Mesothelial cell of epicardium (in vitro differentiated cells): ENCODE results near the gene SPON2. TPM values are rescaled to one million over a fixed set of nuclear protein-coding genes. Genes with fewer than 3 reads are reported as not detected.
A peak's percentile ranks its signal among the peaks of the same experiment; 100 is the strongest.

Source experiments
- DNase-seq, 2 experiments: peaks; one replicate each; pipeline ENCODE4 v3.0.0; 2021; ENCODE audit warnings: low spot score in 2 of 2; ENCODE audit not compliant: unreplicated experiment in 2 of 2
- H3K27ac Mint-ChIP-seq: 2 replicates; pipeline ENCODE4 v1.8.0; 2021; ENCODE audit warnings: mixed read lengths
- H3K27me3 Mint-ChIP-seq: 2 replicates; pipeline ENCODE4 v1.8.0; 2021; ENCODE audit warnings: low read depth, mixed read lengths
- H3K36me3 Mint-ChIP-seq: 2 replicates; pipeline ENCODE4 v1.8.0; 2021; ENCODE audit warnings: mixed read lengths
- H3K4me1 Mint-ChIP-seq: 2 replicates; pipeline ENCODE4 v1.8.0; 2021; ENCODE audit warnings: mixed read lengths
- H3K4me3 Mint-ChIP-seq: 2 replicates; pipeline ENCODE4 v1.8.0; 2021; ENCODE audit warnings: mild to moderate bottlenecking, moderate library complexity, mixed read lengths
- H3K9me3 Mint-ChIP-seq: 2 replicates; pipeline ENCODE4 v1.8.0; 2021; ENCODE audit warnings: mixed read lengths
- total RNA-seq: library from RNA; stranded (reverse); gene quantifications from 3 replicates; pipeline ENCODE4 v1.2.1, GENCODE V29; 2021
- TF ChIP-seq, protein P1 (sequence below): fragments of 200-600 bp; sonication (generic); IDR thresholded peaks from one replicate; pipeline ENCODE4 v1.5.0; 2021; ENCODE audit warnings: antibody characterized with exemption; ENCODE audit not compliant: unreplicated experiment

Gene SPON2
- total RNA-seq, 1 donor from 2014 or later, result 56.4 TPM

DNA sequence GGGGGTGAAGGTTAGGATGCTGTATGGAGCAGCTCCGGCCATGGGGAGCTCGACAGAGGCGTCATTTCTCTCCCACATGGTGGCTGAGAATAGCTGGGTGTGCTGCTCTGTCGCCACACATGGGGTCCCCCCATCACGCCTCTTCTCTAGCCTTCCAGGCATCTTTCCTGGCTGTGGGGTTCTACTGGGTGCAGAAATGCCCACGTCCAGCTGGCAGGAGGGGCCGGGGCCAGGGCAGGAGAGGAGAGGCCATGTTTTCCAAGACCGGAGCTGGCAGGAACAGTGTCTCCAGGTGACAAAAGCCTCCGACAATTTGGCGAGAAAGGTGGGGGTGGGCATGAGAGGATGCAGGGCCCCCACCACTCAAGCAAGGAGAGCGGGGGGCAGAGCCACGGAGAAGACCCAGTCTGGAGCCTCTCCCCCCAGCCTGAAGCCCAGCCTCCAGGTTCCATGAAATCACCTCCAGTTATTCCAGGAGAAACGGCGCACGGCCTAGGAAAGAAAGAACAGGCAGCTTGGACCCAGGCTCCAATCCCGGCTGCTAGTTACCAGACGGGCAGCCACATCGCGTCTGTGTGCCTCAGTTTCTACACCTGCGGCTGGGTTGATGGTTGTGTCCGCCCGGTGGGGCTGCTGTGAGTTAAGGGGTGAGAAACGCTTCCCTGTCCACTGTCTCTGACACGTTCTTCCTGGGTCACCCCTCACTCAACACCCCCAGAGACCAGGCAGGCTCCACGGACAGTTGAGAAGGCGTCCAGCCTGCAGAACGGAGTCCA is 27.4 kb upstream of the SPON2 start:
- peaks cover 6% of the 10 kb centered on the region for H3K27me3 Mint-ChIP-seq
- no peaks in the 10 kb centered on the region for H3K36me3 Mint-ChIP-seq
- no peak overlapping the region for H3K4me3 Mint-ChIP-seq
- peak in 1 of 2 experiments; percentile 37 for DNase-seq
- TF ChIP-seq, protein P1, sequence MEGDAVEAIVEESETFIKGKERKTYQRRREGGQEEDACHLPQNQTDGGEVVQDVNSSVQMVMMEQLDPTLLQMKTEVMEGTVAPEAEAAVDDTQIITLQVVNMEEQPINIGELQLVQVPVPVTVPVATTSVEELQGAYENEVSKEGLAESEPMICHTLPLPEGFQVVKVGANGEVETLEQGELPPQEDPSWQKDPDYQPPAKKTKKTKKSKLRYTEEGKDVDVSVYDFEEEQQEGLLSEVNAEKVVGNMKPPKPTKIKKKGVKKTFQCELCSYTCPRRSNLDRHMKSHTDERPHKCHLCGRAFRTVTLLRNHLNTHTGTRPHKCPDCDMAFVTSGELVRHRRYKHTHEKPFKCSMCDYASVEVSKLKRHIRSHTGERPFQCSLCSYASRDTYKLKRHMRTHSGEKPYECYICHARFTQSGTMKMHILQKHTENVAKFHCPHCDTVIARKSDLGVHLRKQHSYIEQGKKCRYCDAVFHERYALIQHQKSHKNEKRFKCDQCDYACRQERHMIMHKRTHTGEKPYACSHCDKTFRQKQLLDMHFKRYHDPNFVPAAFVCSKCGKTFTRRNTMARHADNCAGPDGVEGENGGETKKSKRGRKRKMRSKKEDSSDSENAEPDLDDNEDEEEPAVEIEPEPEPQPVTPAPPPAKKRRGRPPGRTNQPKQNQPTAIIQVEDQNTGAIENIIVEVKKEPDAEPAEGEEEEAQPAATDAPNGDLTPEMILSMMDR, result no peak
- no peak overlapping the region for H3K27ac Mint-ChIP-seq
- H3K4me1 Mint-ChIP-seq, result peaks cover 10% of the 10 kb centered on the region
- H3K9me3 Mint-ChIP-seq, result no peaks in the 10 kb centered on the region

GRCh38 chr4:1198098-1198844 is 25.9 kb upstream of the SPON2 start:
- DNase-seq, result no peak
- TF ChIP-seq, protein P1, result no peak
- Mint-ChIP-seq H3K27ac (no peak overlapping the region), H3K27me3 (peaks cover 6% of the 10 kb centered on the region), H3K36me3 (no peaks in the 10 kb centered on the region), H3K4me1 (peaks cover 8% of the 10 kb centered on the region), H3K9me3 (no peaks in the 10 kb centered on the region), H3K4me3 (no peak overlapping the region)

- H3K9me3 Mint-ChIP-seq, result no peaks in the 10 kb centered on the region
- peaks cover 6% of the 10 kb centered on the region for H3K27me3 Mint-ChIP-seq
These were observed 24.2 kb upstream of the SPON2 start for GRCh38 chr4:1196421-1197183.

DNA sequence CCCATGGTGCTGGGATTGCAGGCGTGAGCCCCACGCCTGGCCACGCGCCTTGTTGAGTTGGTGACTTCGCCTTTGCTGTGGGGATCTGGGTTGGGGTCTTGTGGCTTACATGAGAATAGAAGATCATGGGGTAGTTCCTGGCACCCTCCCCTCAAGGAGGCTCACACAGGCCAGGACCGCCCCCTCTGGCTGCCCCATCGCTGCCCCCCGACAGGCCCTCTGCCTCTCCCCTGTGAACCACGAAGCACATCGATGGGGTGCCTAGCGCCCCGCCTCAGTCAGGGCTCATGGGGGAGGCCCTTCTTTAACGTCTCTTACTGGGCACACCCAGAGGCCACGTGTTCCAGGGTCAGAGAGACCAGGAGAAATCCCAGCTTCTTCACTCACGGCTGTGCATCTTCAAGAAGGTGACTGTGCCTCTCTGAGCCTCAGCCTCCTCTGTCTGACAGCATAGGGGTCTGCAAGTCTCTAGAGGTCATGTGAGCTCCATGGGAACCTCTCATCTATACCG is 23.6 kb upstream of the SPON2 start:
- Mint-ChIP-seq H3K36me3 (no peaks in the 10 kb centered on the region), H3K9me3 (peaks cover 4% of the 10 kb centered on the region), H3K27ac (no peak overlapping the region), H3K4me3 (no peak overlapping the region), H3K27me3 (peaks cover 6% of the 10 kb centered on the region), H3K4me1 (peaks cover 2% of the 10 kb centered on the region)
- DNase-seq, result no peak
- TF ChIP-seq, protein P1, result no peak

More at GRCh38 chr4:1196421-1197183, 24.2 kb upstream of the SPON2 start:
- Mint-ChIP-seq H3K4me3 (no peak overlapping the region), H3K36me3 (no peaks in the 10 kb centered on the region), H3K4me1 (peaks cover 2% of the 10 kb centered on the region), H3K27ac (no peak overlapping the region)
- peak in 1 of 2 experiments; percentile 32 for DNase-seq
- TF ChIP-seq, protein P1, result no peak

GRCh38 chr4:1195109-1195671 is 22.8 kb upstream of the SPON2 start:
- Mint-ChIP-seq H3K27me3 (peaks cover 6% of the 10 kb centered on the region), H3K36me3 (no peaks in the 10 kb centered on the region), H3K9me3 (peaks cover 5% of the 10 kb centered on the region), H3K4me1 (no peaks in the 10 kb centered on the region), H3K27ac (no peak overlapping the region), H3K4me3 (no peak overlapping the region)
- DNase-seq, result peak in 1 of 2 experiments; percentile 30
- TF ChIP-seq, protein P1, result no peak
